ENCODE data around the gene TBX19.

Gene TBX19

DNA sequence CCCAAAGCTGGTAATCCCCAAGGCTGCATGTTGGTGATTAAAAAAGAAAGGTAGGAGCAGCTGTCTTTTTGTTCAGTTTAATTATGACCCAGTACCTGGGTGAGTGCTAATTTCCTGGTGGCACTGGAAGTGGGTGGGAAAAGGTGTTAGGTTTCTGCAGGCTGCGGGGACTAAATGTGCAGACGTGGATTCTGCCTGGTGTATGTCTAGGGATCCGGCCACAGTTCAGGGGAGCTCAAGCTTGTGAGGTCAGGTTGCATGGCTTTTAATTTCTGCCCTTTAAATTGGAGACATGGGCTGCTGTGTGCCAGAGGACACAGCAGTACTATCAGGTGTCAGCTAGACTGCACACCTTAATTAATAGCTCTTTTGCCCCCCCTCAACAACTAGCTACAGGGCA is 20.3 kb upstream of the TBX19 start:
- DNase-seq (ENCODE audit: low read depth), result no peak
- H3K4me3 ChIP-seq (ENCODE audit: low read length), result no peak overlapping the region
- TF ChIP-seq, protein P1, sequence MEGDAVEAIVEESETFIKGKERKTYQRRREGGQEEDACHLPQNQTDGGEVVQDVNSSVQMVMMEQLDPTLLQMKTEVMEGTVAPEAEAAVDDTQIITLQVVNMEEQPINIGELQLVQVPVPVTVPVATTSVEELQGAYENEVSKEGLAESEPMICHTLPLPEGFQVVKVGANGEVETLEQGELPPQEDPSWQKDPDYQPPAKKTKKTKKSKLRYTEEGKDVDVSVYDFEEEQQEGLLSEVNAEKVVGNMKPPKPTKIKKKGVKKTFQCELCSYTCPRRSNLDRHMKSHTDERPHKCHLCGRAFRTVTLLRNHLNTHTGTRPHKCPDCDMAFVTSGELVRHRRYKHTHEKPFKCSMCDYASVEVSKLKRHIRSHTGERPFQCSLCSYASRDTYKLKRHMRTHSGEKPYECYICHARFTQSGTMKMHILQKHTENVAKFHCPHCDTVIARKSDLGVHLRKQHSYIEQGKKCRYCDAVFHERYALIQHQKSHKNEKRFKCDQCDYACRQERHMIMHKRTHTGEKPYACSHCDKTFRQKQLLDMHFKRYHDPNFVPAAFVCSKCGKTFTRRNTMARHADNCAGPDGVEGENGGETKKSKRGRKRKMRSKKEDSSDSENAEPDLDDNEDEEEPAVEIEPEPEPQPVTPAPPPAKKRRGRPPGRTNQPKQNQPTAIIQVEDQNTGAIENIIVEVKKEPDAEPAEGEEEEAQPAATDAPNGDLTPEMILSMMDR (IDR thresholded peaks at IDR 0.05; ENCODE audit: insufficient read depth, low read depth, low read length, missing control alignments), result no peak

- peak; percentile 68 for DNase-seq (ENCODE audit: low read depth)
- H3K4me3 ChIP-seq (ENCODE audit: low read length), result no peak overlapping the region
- TF ChIP-seq, protein P1 (IDR thresholded peaks at IDR 0.05; ENCODE audit: insufficient read depth, low read depth, low read length, missing control alignments), result no peak
Observed at GRCh38 chr1:168261390-168261789, 19.3 kb upstream of the TBX19 start.

DNA sequence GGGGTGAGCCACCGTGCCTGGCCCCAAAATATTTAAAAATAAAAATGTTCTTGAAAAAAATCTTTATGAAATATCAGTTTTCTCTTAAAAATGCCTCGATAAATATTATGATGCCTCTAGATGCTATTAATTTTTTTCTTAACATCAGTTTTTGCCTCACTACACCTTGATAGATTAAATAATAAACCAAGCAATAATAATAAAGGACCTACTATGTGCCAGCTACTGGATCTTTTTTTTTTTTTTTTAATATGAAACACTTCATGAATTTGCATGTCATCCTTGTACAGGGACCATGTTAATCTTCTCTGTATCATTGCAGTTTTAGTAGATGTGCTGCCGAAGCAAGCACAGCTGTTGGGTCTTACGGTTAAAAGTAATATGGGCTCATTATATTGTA is 17.5 kb upstream of the TBX19 start:
- TF ChIP-seq, protein P1 (IDR thresholded peaks at IDR 0.05; ENCODE audit: insufficient read depth, low read depth, low read length, missing control alignments), result no peak
- no peak for DNase-seq (ENCODE audit: low read depth)
- H3K4me3 ChIP-seq (ENCODE audit: low read length), result no peak overlapping the region

- no peak overlapping the region for H3K4me3 ChIP-seq (ENCODE audit: low read length)
- TF ChIP-seq, protein P1 (IDR thresholded peaks at IDR 0.05; ENCODE audit: insufficient read depth, low read depth, low read length, missing control alignments), result no peak
- no peak for DNase-seq (ENCODE audit: low read depth)
Observed at GRCh38 chr1:168264296-168264695, 16.4 kb upstream of the TBX19 start.

GRCh38 chr1:168265596-168265995 is 15.1 kb upstream of the TBX19 start:
- DNase-seq (ENCODE audit: low read depth), result no peak
- TF ChIP-seq, protein P1 (IDR thresholded peaks at IDR 0.05; ENCODE audit: insufficient read depth, low read depth, low read length, missing control alignments), result no peak

DNA sequence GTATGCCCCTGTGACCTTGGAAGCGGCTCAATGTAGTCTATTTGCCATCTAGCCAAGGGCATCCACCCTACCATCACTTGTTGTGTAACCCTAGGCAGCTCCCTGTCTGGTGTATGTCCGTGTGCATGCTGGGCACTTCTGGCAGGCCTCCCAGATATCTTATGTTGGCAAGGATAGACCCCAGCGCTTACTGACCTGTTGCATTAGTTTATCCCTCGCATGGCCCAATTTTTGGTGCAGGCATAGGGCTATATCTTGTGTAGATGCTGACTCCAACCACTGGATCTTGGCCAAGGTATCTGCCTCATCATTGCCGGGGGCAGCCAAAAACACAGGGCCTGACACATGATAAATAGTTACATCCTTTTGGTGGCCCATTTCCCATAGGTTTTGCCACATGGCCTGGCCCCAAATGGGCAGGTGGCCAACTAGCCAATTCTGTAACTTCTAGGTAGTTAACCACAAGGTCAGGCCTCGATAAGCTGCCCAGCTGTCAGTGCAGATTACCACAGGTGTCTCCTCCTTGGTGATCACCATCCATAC is 14.0 kb upstream of the TBX19 start:
- TF ChIP-seq, protein P1 (IDR thresholded peaks at IDR 0.05; ENCODE audit: insufficient read depth, low read depth, low read length, missing control alignments), result no peak
- H3K4me3 ChIP-seq (ENCODE audit: low read length), result no peak overlapping the region
- peak; percentile 34 for DNase-seq (ENCODE audit: low read depth)

More at GRCh38 chr1:168265596-168265995, 15.1 kb upstream of the TBX19 start:
- no peak overlapping the region for H3K4me3 ChIP-seq (ENCODE audit: low read length)

DNA sequence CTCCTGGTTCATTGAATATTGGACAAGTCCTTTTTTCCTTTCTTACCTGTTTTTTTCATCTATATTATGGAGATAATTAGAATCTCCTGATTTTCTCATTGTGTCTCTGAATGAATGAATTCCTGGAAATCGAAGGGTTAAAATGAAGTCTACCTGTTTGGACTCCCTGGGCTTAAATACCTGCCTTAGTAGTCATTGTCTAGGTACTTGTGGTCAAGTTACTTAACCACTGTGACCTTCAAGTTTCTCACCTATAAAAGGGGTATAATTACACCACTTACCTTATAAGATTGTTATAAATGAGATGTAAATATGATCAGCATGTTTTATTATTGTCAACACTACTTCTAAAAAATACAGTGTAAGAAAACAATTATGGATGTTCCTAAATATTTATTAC is 9.0 kb upstream of the TBX19 start:
- TF ChIP-seq, protein P1 (IDR thresholded peaks at IDR 0.05; ENCODE audit: insufficient read depth, low read depth, low read length, missing control alignments), result no peak
- peak; percentile 49 for DNase-seq (ENCODE audit: low read depth)
- no peak overlapping the region for H3K4me3 ChIP-seq (ENCODE audit: low read length)

Measured in epithelial cell of esophagus (primary cell).